ENCODE data around the gene ACER2. TPM values are rescaled to one million over a fixed set of nuclear protein-coding genes. Genes with fewer than 3 reads are reported as not detected.

The ACER2 gene
- total RNA-seq, 2 experiments from 2014 or later, result 1.5 to 1.6 TPM

DNA sequence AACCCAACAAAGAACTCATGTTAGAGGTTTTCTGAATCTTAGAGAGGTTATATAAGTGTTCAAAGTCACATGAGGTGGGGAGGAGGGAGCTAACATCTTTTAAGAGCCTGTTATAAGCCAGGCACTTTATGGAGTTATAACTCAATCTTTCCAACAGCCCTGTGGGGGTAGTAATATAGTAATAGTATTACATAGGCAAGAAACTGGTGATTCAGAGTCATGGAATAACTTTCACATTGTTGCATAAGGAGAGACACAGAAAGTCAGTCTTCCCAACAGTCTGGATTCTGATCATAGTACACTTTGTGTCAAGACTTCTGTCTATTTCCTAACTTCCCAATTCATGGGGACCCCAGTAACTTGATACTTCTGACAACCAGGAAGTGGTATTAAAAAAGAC is 89.2 kb downstream of the ACER2 start:
- H3K36me3 Mint-ChIP-seq (ENCODE audit: low read depth), result no peaks in the 10 kb centered on the region
- intact Hi-C loops (cut with DNase I, micrococcal nuclease), result loop anchor here in 1 of 2 experiments (10.0 kb wide), 1 partner anchor 257 kb away; no protein-coding TSS in a partner anchor

More for the DNA sequence above, 89.2 kb downstream of the ACER2 start:
- DNase-seq, result no peak
- ChIA-PET POLR2A (no interaction called here), CTCF (interaction anchor here (1.5 kb wide), 1 partner anchor 14 kb away, joined by 3 read pairs; no protein-coding TSS in a partner anchor)
- no peak overlapping the region for H3K4me3 Mint-ChIP-seq
- no peak for ATAC-seq
- H3K4me1 Mint-ChIP-seq, result peaks cover 10% of the 10 kb centered on the region
- peaks cover 3% of the 10 kb centered on the region for H3K9me3 Mint-ChIP-seq (ENCODE audit: low read depth)
- peaks cover 6% of the 10 kb centered on the region for H3K27me3 Mint-ChIP-seq
- no peak overlapping the region for H3K27ac Mint-ChIP-seq

Other genes starting within 250 kb of the ACER2 start
- 10 to 100 TPM; 17.2 to 22.2 TPM for gene DENND4C, start 178.3 kb upstream of the ACER2 start, total RNA-seq
- gene RPS6, start 28.8 kb upstream of the ACER2 start, total RNA-seq, result 1,000 to 10,000 TPM; 4,061 to 4,369 TPM